ENCODE data around the gene WDR20.

Gene WDR20

DNA sequence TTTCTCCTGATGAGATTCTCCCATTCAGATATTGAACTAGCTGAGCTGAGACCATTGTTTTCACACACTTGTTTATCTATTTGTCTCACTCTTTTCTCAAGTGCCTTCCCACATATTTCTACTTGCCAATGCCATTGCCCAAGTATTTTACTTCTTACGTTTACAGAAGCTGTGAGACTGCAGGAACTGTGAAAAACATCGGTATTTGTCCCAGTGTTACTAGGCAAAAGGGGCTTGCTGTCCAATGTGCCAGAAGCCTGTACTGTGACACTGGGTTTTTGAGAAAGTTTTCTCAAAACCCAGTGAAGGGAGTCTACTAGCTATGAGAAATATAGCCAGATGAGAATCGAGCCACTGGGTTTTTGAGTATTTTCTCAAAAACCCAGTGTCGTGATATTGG is 37.5 kb downstream of the WDR20 start:
- POLR2A ChIA-PET, result no interaction called here
- CTCF ChIA-PET, result interaction anchor here (0.8 to 1.0 kb wide), 2 partner anchors 10 to 20 kb away, joined by 3 read pairs; no protein-coding TSS in a partner anchor
- TF ChIP-seq, protein P1, sequence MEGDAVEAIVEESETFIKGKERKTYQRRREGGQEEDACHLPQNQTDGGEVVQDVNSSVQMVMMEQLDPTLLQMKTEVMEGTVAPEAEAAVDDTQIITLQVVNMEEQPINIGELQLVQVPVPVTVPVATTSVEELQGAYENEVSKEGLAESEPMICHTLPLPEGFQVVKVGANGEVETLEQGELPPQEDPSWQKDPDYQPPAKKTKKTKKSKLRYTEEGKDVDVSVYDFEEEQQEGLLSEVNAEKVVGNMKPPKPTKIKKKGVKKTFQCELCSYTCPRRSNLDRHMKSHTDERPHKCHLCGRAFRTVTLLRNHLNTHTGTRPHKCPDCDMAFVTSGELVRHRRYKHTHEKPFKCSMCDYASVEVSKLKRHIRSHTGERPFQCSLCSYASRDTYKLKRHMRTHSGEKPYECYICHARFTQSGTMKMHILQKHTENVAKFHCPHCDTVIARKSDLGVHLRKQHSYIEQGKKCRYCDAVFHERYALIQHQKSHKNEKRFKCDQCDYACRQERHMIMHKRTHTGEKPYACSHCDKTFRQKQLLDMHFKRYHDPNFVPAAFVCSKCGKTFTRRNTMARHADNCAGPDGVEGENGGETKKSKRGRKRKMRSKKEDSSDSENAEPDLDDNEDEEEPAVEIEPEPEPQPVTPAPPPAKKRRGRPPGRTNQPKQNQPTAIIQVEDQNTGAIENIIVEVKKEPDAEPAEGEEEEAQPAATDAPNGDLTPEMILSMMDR (IDR thresholded peaks at IDR 0.05; ENCODE audit: control extremely low read depth, extremely low read depth, low read depth, missing control alignments), result no peak

DNA sequence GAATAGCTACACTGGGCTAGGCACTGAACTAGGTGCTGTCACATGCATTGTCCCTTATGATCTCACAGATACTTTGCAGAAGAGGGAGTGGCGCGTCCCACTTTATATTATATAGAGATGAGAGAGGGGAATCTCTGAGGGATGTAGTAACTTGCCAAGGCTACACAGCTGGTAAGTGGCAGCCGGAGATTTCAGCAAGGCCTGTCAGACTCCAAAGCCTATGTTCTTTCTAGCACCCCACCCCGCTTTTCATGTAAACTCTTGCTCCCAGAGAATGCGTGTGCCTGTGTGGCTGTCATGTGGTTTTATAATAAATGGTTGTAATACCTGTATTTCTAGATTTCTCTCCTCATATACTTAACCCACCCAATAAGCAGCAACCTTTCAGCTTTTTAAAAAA is 39.1 kb downstream of the WDR20 start:
- ChIA-PET CTCF (no interaction called here), POLR2A (no interaction called here)
- TF ChIP-seq, protein P1 (IDR thresholded peaks at IDR 0.05; ENCODE audit: control extremely low read depth, extremely low read depth, low read depth, missing control alignments), result no peak
- DNase-seq (ENCODE audit: extremely low spot score), result no peak

More for the DNA sequence above, 37.5 kb downstream of the WDR20 start:
- DNase-seq (ENCODE audit: extremely low spot score), result no peak

DNA sequence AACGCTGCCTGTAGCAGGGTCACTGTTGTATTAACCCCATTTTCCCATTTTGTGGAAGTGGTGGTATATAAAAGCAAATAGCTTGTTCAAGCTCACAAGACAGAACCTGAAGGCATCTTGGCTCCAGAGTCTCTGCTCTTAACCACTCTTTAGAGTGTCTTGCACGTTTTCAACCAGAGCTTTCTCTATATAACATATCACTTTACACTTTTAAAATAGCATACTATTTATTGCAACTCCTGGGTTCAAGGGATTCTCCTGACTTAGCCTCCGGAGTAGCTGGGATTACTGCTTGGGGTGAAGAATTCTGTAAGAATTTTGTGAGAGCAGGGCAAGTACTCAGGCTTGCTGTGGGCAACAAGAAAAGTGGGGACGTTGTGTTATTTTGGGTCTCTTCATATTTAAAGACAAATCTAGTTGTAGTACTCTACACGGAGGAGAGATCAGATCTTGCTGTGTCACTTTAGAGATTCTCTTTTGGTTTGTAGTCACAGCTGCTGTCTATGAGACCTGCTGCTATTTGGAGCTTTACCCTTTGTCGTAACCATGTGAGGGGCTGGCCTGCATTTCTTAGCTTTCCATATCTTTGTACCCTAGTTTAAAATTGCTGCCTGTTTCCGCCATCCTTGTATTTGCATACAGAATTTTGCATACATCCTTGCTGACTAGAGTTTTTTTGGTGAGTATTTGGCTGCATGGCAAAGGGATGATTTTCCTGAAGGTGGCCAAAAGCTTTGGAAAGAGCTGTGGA is 40.7 kb downstream of the WDR20 start:
- ChIA-PET CTCF (interaction anchor here (0.8 to 1.4 kb wide), 9 partner anchors 11 to 473 kb away, joined by 3 to 4 read pairs (median 3); no protein-coding TSS in a partner anchor), POLR2A (no interaction called here)
- TF ChIP-seq, protein P1 (IDR thresholded peaks at IDR 0.05; ENCODE audit: control extremely low read depth, extremely low read depth, low read depth, missing control alignments), result no peak
- DNase-seq (ENCODE audit: extremely low spot score), result no peak

DNA sequence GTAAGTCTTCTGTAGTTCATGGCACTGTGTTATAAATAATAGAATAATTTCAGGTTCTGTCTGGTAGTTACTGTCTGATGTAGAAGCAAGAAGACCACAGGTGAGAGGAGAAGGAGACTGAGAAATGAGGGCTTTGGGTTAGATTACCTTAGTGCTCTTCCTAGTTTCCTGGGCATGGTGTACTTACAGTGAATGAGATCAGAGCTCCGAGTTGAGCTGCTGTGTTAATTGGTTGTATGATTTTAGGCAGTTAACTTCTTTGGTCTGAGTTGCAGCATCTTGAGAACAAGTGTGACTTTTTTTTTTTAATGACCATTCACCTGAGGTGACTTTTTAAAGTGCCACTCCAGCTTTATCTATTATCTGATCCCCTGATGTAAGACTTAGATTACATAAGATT is 41.5 kb downstream of the WDR20 start:
- TF ChIP-seq, protein P1 (IDR thresholded peaks at IDR 0.05; ENCODE audit: control extremely low read depth, extremely low read depth, low read depth, missing control alignments), result no peak
- no peak for DNase-seq (ENCODE audit: extremely low spot score)
- ChIA-PET CTCF (interaction anchor here (0.8 to 1.7 kb wide), 11 partner anchors 10 to 474 kb away, joined by 3 to 5 read pairs (median 4); no protein-coding TSS in a partner anchor), POLR2A (no interaction called here)

DNA sequence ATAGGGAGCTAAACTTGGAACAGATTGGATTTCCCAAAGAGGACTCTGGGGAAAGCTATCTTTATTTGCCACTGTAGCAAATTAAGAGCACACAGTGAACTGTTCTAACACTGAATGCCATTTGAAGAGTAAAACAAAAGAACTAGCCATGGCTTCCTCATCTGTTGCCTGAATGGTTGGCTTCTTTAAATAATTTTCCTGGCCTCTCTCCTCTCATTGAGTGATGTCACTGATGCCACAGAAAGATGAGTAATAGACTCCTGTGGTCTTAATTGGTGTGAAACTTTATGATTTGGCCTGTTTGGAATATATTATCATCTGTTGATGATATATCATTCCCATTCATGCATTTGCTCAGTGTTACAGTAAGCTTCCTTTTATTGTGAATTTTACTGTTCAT is 42.5 kb downstream of the WDR20 start:
- ChIA-PET POLR2A (no interaction called here), CTCF (interaction anchor here (1.0 to 1.7 kb wide), 6 partner anchors 9 to 113 kb away, joined by 3 to 5 read pairs (median 4); no protein-coding TSS in a partner anchor)
- no peak for DNase-seq (ENCODE audit: extremely low spot score)
- TF ChIP-seq, protein P1 (IDR thresholded peaks at IDR 0.05; ENCODE audit: control extremely low read depth, extremely low read depth, low read depth, missing control alignments), result no peak

DNA sequence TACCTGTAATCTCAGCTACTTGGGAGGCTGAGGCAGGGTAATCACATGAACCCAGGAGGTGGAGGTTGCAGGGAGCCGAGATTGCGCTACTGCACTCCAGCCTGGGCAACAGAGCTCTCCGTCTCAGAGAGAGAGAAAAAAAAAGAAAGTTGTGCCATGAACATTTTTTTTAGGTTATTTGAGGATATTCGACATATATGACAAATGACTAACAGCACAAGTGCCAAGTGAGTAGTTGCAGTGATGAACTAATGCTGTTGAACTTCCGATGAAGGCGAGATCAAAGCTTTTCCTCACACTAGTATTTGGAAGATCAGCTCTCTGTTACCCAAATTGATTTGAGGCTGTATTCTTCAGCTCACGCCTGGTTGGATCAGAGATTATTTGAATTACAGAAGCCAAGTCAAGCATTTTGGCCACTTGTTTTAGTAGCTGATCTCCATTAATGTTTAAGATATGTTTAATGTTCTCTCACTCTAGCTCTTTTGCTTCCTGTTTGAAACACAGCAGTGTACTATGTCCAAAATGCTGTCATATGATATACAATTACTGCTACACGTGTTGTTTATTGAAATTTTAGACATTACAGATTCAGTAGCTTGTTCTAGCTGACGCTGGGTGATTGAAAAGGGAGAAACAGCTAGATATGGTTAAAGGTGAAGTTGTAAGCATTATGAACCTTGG is 43.4 kb downstream of the WDR20 start:
- DNase-seq (ENCODE audit: extremely low spot score), result no peak
- TF ChIP-seq, protein P1 (IDR thresholded peaks at IDR 0.05; ENCODE audit: control extremely low read depth, extremely low read depth, low read depth, missing control alignments), result no peak
- ChIA-PET POLR2A (no interaction called here), CTCF (interaction anchor here (1.2 to 1.7 kb wide), 3 partner anchors 12 to 131 kb away, joined by 3 to 4 read pairs (median 4); no protein-coding TSS in a partner anchor)
